ENCODE data around the gene TUBB4A.
"Not testable (repeated sequence)": the region's sequence is repeated elsewhere in the genome, so short reads cannot be mapped to it uniquely, and the experiment has no call there.

The TUBB4A gene

GRCh38 chr19:6501740-6502648, at the start of gene TUBB4A:
Gene TUBB4A, minus strand, starts transcription at chr19:6502309. Its CDS starts 97 bp downstream, at chr19:6502212.
- FAIRE-seq: no peak

GRCh38 chr19:6551091-6551490, 49.0 kb upstream of the TUBB4A start:
- FAIRE-seq: no peak
- DNase-seq (ENCODE audit: extremely low spot score, insufficient read length, low read depth): no peak

More at GRCh38 chr19:6501740-6502648, at the start of gene TUBB4A:
- no peak for DNase-seq (ENCODE audit: extremely low spot score, insufficient read length, low read depth)

GRCh38 chr19:6550679-6551078, 48.6 kb upstream of the TUBB4A start:
- FAIRE-seq; DNase-seq (ENCODE audit: extremely low spot score, insufficient read length, low read depth): not testable (repeated sequence)

DNA sequence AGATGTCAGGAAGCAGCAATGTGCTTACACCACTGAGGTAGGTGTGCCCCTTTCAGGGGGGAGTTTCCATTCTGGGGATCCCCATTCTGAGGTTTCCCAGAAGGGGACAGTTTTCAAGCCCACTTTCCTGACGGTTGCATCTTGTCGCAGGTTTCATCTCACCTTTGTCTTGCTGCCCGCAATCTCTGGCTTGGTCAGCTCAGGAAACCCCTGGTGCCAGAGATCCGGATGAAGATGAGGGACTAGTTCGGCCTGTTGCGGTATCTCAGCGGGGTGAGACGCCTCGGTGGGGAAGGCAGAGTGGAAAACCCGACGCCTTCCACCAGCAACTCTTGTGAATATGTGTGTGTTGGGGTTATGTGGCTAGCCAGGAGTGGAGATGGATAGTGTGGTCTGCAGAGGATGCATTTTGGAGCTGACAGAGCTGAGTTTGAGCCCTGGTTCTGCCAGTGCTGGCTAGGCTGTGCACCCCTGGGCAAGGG, 41.8 kb upstream of the TUBB4A start:
- FAIRE-seq: peak; percentile 95
- no peak for DNase-seq (ENCODE audit: extremely low spot score, insufficient read length, low read depth)

DNA sequence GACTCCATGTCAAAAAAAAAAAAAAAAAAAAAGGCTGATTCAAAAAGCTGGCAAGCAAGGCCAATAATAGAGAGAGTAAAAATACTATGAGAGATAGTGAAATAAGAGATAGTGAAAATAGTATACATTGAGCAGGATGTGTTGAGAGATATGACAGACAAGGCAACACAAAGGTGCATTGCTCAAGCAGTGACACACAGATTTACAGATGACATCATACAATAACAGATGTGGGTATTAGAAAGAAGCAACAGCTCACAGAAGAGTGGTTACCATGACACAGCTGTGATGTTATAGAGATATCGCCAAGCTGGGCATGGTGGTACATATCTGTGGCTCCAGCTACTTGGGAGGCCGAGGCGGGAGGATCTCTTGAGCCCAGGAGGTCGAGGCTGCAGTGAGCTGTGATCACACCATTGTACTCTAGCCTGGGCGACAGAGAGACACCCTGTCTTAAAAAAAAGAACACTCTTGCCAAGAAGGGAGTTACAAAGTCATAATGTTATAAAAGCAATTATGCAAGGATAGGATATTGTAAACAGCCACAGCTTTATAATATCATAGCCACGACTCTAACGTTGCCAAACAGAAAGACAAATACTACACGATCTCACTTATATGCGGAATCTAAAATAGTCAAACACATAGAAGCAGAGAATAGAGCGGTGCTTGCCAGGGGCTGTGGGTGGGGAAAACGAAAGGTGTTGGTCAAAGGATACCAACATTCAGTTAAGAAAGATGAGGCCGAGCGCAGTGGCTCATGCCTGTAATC, 39.0 kb upstream of the TUBB4A start:
- FAIRE-seq: no peak

GRCh38 chr19:6539514-6539913, 37.4 kb upstream of the TUBB4A start:
- no peak for DNase-seq (ENCODE audit: extremely low spot score, insufficient read length, low read depth)
- no peak for FAIRE-seq

More for the DNA sequence above, 39.0 kb upstream of the TUBB4A start:
- DNase-seq (ENCODE audit: extremely low spot score, insufficient read length, low read depth): no peak

DNA sequence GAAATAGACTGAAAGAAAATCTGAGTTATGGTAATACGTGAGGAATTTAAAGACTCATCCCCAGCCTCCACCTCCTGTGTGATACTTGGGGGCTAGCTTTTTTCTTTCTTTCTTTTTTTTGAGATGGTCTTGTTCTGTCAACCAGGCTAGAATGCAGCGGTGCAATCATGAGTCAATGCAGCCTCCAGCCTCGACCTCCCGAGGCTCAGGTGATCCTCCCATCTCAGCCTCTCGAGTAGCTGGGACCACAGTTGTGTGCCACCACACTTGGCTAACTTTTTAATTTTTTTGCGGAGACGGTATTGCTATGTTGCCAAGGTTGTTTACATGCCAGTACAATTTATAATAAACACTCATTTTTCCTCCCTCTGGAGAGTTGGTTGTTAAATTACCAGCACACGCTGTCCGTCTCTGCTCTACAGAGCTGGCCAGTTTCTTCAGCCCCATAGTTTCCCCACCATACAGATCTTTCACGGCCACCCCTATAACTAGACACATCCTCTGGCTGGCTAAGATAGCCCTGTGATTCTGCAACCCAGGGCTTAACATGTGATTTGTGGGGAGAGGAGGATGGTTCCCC, 33.5 kb upstream of the TUBB4A start:
- FAIRE-seq: no peak
- DNase-seq (ENCODE audit: extremely low spot score, insufficient read length, low read depth): no peak

- FAIRE-seq (no peak), DNase-seq (ENCODE audit: extremely low spot score, insufficient read length, low read depth) (no peak)
Observed at GRCh38 chr19:6534451-6535093, 32.5 kb upstream of the TUBB4A start.

- DNase-seq (ENCODE audit: extremely low spot score, insufficient read length, low read depth): no peak
- no peak for FAIRE-seq
Observed at GRCh38 chr19:6533746-6534418, 31.8 kb upstream of the TUBB4A start.

- no peak for DNase-seq (ENCODE audit: extremely low spot score, insufficient read length, low read depth)
Observed at GRCh38 chr19:6533000-6533328, 30.9 kb upstream of the TUBB4A start.

GRCh38 chr19:6532244-6532999, 30.3 kb upstream of the TUBB4A start:
- DNase-seq (ENCODE audit: extremely low spot score, insufficient read length, low read depth): no peak

More at GRCh38 chr19:6533000-6533328, 30.9 kb upstream of the TUBB4A start:
- FAIRE-seq: no peak

GRCh38 chr19:6531956-6532243, 29.8 kb upstream of the TUBB4A start:
- FAIRE-seq (no peak), DNase-seq (ENCODE audit: extremely low spot score, insufficient read length, low read depth) (no peak)

More at GRCh38 chr19:6532244-6532999, 30.3 kb upstream of the TUBB4A start:
- FAIRE-seq: peak; percentile 88

DNA sequence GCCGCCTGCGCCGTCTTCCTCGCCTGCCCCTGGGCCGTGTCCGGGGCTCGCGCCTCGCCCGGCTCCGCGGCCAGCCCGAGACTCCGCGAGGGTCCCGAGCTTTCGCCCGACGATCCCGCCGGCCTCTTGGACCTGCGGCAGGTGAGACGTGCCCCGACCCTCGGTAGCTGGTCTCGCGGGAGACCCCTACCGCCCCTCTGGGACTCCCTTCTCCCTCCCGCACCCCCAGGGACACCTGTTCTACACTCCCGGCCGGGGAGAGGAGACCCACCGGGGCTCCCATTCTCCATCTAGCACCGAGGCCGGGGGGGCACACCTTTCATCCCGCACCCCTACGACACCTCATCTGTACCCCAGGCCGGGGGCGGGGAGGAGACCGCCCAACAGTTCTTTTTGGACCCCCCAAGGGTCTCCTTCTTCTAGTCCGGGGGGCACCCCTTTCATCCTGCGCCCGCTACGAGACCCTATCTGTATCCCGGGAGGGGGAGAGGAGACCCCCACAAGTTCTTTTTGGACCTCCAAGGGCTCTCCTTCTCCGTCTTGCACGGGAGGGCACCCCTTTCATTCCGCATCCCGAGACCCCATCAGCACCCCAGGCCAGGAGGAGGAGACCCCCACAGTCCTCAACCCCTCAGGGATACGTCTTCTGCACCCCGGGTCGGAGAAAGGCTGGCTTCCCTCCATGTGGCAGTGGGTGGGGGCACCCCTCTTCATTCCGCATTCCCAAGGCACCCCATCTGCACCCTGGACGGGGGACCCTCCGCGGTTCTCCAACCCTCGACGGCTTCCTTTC, 29.2 kb upstream of the TUBB4A start:
- DNase-seq (ENCODE audit: extremely low spot score, insufficient read length, low read depth): no peak
- FAIRE-seq: no peak

DNA sequence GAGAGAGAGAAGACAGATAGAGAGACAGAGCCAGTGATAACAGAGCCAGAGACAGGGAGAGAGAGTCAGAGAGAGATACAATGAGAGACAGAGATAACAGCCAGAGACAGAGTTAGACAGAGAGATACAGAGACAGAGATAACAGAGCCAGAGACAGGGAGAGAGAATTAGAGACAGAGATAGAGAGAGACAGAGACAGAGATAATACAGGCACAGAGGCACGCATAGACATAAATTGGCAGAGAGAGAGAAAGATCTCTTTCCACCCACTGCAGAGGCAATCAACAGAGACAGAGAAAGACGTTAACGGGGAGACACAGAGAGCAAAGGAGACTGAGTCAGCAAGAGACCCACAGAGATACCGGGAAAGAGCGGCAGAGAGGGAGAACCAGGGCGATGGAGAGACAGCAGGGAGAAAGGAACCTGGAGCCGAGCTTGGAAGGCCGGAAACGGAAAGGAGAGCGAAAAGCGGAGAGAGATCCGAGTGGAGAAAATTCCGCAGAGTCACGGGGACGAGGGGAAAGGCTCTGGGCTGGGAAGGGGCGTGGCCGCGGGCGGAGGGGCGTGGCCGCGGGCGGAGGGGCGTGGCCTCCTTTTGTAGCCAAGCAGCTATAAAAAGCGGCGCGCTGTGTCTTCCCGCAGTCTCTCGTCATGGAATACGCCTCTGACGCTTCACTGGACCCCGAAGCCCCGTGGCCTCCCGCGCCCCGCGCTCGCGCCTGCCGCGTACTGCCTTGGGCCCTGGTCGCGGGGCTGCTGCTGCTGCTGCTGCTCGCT, 28.5 kb upstream of the TUBB4A start, which contains the start of gene TNFSF9:
TSS of gene TNFSF9 (plus strand) at position 641 of the 777 bp plus-strand sequence. CDS start at position 652, 11 bp downstream.
- FAIRE-seq (peak; percentile 87), DNase-seq (ENCODE audit: extremely low spot score, insufficient read length, low read depth) (no peak)

DNA sequence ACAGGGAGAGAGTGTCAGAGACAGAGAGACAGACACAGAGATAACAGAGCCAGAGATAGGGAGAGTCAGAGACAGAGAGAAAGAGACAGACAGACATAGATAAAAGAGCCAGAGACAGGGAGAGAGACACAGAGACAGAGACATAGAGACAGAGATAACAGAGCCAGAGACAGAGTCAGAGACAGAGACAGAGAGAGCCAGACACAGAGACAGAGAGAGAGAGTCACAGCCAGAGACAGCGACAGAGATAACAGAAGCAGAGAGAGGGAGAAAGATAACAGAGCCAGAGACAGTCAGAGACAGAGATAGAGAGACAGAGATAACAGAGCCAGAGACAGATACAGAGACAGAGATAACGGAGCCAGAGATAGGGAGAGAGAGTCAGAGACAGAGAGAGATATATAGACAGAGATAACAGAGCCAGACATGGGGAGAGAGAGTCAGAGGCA, 27.9 kb upstream of the TUBB4A start:
- FAIRE-seq (peak; percentile 68), DNase-seq (ENCODE audit: extremely low spot score, insufficient read length, low read depth) (no peak)

DNA sequence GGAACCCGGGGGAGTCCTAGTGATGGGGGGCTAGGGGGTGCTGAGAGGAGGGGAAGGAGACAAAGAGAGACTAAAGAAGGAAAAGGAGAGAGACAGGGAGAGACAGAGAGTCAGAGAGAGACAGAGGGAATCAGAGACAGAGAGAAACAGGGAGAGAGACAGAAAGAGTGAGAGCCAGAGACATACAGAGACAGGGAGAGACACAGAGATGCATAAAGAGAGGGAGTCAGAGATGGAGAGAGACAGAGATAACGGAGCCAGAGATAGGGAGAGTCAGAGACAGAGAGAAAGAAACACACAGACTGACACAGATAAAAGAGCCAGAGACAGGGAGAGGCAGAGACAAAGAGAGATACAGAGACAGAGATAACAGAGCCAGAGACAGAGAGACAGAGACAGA, 27.2 kb upstream of the TUBB4A start:
- FAIRE-seq (peak; percentile 12), DNase-seq (ENCODE audit: extremely low spot score, insufficient read length, low read depth) (no peak)

GRCh38 chr19:6528544-6529121, 26.5 kb upstream of the TUBB4A start:
- FAIRE-seq (no peak), DNase-seq (ENCODE audit: extremely low spot score, insufficient read length, low read depth) (no peak)
